Measurements from ENCODE around the gene PPDPF.

Gene PPDPF

DNA sequence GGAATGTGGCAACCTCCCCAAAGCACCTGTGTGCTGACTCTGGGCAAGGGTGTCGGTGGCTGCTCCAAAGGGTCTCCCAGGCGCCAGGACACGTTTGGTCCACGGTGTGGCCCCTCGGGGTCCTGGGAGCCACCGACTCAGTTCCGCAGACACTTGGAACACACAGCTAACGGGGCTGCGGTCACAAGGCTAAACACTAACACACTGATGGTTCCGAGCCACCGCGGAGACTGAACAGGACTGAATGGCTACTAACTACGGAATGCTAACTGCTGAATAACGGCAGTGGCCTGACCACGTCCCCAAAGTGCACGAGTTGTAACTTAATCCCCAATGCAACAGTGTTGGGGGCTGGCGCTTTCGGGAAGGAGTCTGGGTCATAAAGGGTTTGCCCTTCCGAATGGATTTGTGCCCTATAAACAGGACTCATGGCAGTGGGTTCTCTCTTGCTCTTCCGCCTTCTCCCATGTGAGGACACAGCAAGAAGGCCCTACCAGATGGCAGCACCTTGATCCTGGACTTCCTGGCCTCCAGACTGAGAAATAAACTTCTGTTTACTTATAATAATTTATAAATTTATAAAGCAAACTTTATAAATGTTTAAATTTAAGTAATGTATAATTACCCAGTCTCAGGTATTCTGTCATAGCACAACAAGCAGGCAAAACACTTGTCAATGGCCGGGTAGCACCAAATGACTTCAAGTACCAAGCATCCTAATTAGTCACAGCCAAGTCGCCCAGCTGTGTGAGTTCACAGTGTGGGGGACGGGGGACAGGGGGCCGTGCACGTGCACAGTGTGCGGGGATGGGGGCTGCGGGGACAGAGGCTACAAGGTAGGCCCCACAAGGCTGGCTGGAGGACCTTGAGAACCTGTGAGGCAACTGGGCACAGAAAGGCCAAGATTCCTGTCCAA is 19.4 kb upstream of the PPDPF start:
- TF ChIP-seq, protein P1, sequence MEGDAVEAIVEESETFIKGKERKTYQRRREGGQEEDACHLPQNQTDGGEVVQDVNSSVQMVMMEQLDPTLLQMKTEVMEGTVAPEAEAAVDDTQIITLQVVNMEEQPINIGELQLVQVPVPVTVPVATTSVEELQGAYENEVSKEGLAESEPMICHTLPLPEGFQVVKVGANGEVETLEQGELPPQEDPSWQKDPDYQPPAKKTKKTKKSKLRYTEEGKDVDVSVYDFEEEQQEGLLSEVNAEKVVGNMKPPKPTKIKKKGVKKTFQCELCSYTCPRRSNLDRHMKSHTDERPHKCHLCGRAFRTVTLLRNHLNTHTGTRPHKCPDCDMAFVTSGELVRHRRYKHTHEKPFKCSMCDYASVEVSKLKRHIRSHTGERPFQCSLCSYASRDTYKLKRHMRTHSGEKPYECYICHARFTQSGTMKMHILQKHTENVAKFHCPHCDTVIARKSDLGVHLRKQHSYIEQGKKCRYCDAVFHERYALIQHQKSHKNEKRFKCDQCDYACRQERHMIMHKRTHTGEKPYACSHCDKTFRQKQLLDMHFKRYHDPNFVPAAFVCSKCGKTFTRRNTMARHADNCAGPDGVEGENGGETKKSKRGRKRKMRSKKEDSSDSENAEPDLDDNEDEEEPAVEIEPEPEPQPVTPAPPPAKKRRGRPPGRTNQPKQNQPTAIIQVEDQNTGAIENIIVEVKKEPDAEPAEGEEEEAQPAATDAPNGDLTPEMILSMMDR (conservative IDR thresholded peaks at IDR 0.05; ENCODE audit: low read depth, low read length) = no peak
- no peak for DNase-seq (ENCODE audit: low read depth)
- no peak overlapping the region for H3K4me3 ChIP-seq (ENCODE audit: low read length)

DNA sequence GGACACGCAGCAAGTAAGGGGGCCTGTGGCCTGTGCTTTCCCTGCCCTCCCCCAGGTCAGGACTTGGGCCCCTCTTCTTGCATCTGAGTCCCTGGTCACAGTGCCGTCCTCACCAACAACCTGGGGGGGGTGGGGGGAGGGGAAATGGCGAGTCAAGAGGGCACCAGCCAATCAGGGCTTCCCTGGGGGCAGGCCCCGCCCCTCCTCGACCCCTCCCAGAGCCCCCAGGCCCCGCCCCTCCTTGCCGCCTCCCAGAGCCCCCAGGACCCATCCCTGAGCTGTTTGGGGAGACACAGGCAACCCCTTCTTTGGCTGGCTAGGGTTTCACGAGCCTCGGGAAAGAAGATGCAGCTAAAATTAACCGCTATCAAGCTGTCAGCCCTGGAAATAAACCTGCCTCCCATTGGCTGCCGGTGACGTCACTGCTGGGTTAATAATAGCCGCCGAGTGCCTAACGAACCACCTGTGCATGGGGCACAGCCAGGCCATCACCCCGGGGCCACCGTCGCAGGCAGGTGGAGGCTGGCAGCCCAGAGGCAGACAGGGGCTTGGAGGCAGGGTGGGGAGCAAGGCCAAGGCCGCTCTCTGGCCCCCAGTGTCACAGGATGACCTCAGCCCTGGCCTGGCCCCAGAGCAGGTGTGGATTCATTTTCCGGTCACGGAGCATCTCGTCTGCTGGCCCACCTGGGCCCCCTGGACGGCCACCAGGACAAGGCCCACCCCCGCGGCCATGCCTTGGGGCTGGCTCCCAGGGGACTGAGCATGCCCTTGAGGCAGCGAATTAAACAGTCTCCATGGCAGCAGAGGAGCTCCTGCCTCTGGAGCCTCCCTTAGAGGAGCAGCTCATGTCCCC is 18.5 kb upstream of the PPDPF start:
- TF ChIP-seq, protein P1 (conservative IDR thresholded peaks at IDR 0.05; ENCODE audit: low read depth, low read length) = no peak
- no peak overlapping the region for H3K4me3 ChIP-seq (ENCODE audit: low read length)
- DNase-seq (ENCODE audit: low read depth) = no peak

DNA sequence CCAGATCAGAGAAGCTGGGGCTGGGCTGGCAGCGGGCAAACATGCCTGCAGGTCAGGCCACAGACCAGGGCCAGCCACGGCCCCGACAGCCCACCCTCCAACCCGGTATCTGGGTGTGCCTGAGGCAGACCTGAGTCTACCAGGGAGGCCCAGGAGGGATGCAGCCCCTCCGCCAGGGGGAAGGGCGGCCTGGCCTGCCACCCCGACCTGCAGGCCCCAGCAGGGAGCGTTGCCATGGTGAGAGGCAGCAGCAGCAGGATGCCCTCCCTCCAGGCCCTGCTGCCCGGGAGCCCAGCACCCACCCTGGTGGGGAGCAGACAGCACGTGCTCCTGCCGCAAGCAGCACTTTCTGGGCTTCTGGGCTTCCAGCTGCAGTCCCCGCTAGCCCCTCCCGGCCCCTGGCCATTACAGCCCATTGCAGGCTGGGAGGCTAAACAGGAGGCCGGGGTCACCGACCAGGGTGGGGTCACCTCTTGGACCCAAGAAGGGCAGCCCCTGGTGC is 17.8 kb upstream of the PPDPF start:
- DNase-seq (ENCODE audit: low read depth) = no peak
- TF ChIP-seq, protein P1 (conservative IDR thresholded peaks at IDR 0.05; ENCODE audit: low read depth, low read length) = no peak
- no peak overlapping the region for H3K4me3 ChIP-seq (ENCODE audit: low read length)

DNA sequence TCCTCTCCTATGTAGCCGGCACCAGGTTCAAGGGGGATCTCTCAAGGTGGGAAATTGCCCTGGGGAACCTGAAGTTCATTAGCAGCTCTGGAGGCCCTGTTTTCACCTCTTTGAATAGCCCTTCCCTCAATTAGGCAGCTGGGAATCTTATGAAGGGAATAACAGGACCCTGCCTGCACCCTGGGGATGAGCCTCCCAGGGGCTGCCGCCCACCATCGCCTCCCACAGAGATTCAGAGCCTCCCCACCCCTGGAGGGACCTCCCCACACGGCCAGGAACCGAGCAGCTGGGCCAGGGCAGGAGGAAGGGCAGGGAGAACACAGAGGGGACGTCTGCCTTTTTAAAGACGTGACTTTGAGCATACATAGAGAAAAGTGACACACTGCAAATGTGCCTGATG is 17.0 kb upstream of the PPDPF start:
- TF ChIP-seq, protein P1 (conservative IDR thresholded peaks at IDR 0.05; ENCODE audit: low read depth, low read length) = no peak
- no peak overlapping the region for H3K4me3 ChIP-seq (ENCODE audit: low read length)
- no peak for DNase-seq (ENCODE audit: low read depth)

DNA sequence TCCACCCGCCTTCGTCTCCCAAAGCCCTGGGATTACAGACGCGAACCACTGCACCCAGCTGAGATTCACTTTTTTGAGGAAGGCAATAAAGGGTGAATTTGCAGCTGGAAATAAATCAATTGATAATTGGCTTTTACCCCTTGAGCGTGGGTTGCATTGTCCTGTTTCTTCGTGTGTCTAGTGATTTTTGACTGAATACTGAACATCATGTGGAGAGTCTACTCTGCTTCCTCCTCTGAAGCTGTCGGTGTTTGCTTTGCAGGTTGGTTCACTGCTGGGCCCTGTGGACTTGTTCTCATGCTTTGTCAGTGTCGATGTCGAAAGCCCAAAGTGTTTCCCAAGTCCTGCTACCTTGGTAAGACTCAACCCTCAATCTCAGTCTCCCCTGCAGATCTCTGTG is 15.9 kb upstream of the PPDPF start:
- no peak for DNase-seq (ENCODE audit: low read depth)
- no peak overlapping the region for H3K4me3 ChIP-seq (ENCODE audit: low read length)
- TF ChIP-seq, protein P1 (conservative IDR thresholded peaks at IDR 0.05; ENCODE audit: low read depth, low read length) = no peak

DNA sequence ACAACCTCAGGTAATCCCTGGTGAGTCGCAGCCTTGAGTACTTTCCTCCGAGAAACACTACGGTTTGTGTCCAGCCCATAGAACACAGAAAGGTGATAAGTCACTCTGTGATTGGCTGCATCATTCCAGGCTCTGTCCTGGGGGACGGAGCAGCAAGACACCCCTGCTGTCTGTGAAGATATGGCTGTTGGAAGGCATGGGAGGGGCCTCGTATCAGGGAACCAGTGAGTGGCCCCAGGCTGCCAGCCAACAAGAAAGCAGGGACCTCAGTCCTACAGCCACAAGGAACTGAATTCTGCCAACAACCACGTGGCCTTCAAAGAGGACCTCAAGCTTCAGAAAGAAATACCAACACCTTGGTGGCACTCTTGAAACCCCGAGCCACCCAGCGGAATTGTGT is 15.3 kb upstream of the PPDPF start:
- H3K4me3 ChIP-seq (ENCODE audit: low read length) = no peak overlapping the region
- TF ChIP-seq, protein P1 (conservative IDR thresholded peaks at IDR 0.05; ENCODE audit: low read depth, low read length) = no peak
- DNase-seq (ENCODE audit: low read depth) = no peak

Measured in retinal pigment epithelial cell (primary cell).